H9 (cell line): Measurements from ENCODE around the gene SNAPC2. TPM values are rescaled to one million over a fixed set of nuclear protein-coding genes. Genes with fewer than 3 reads are reported as not detected.

Experiments
- DNase-seq: peaks from one replicate; pipeline ENCODE4 v3.0.0-alpha.2; 2017
- H2AFZ ChIP-seq: one replicate; pipeline ENCODE4 v1.6.1; 2013; ENCODE audit warnings: mild to moderate bottlenecking, low read length, control low read depth, moderate library complexity
- H2AK5ac ChIP-seq: 2 replicates; pipeline ENCODE4 v1.6.1; 2013; ENCODE audit warnings: low read length, control low read depth, mixed read lengths; ENCODE audit not compliant: insufficient read length
- H2BK120ac ChIP-seq: one replicate; pipeline ENCODE4 v1.6.1; 2013; ENCODE audit warnings: low read depth, mild to moderate bottlenecking, low read length, control low read depth, inconsistent platforms; ENCODE audit not compliant: poor library complexity, severe bottlenecking
- H2BK12ac ChIP-seq: 2 replicates; pipeline ENCODE4 v1.6.1; 2013; ENCODE audit warnings: low read length, control low read depth, mixed read lengths, low read depth; ENCODE audit not compliant: insufficient read length
- H2BK15ac ChIP-seq: 2 replicates; pipeline ENCODE4 v1.6.1; 2013; ENCODE audit warnings: low read depth, low read length, control low read depth
- H2BK20ac ChIP-seq: one replicate; pipeline ENCODE4 v1.6.1; 2013; ENCODE audit warnings: low read depth, mild to moderate bottlenecking, low read length, control low read depth, inconsistent platforms; ENCODE audit not compliant: poor library complexity, severe bottlenecking
- H2BK5ac ChIP-seq: 2 replicates; pipeline ENCODE4 v1.6.1; 2013; ENCODE audit warnings: low read length, control low read depth, mixed read lengths; ENCODE audit not compliant: insufficient read length
- H3K14ac ChIP-seq: 2 replicates; pipeline ENCODE4 v1.6.1; 2013; ENCODE audit warnings: low read length, control low read depth; ENCODE audit not compliant: insufficient read depth
- H3K18ac ChIP-seq: 2 replicates; pipeline ENCODE4 v1.6.1; 2013; ENCODE audit warnings: low read depth, mild to moderate bottlenecking, mixed read lengths, low read length, control low read depth; ENCODE audit not compliant: insufficient read length
- H3K23ac ChIP-seq: 2 replicates; pipeline ENCODE4 v1.6.1; 2013; ENCODE audit warnings: low read length, control low read depth, mixed read lengths, low read depth; ENCODE audit not compliant: insufficient read length
- H3K23me2 ChIP-seq: 2 replicates; pipeline ENCODE4 v1.6.1; 2013; ENCODE audit warnings: low read depth, mild to moderate bottlenecking, mixed read lengths, low read length, control low read depth; ENCODE audit not compliant: insufficient read length, poor library complexity, severe bottlenecking
- H3K27ac ChIP-seq: 2 replicates; pipeline ENCODE4 v1.5.1; 2013; ENCODE audit warnings: low read length, control low read depth, mixed read lengths, low read depth; ENCODE audit not compliant: insufficient read length
- H3K27me3 ChIP-seq: 2 replicates; pipeline ENCODE4 v1.6.1; 2013; ENCODE audit warnings: low read length, control low read depth, inconsistent platforms; ENCODE audit not compliant: insufficient read depth
- H3K4ac ChIP-seq: 2 replicates; pipeline ENCODE4 v1.6.1; 2013; ENCODE audit warnings: low read depth, mild to moderate bottlenecking, control low read depth, inconsistent platforms, low read length, moderate library complexity
- H3K4me1 ChIP-seq: 2 replicates; pipeline ENCODE4 v1.6.1; 2013; ENCODE audit warnings: low read length, control low read depth, inconsistent platforms; ENCODE audit not compliant: insufficient read depth
- H3K4me2 ChIP-seq: 2 replicates; pipeline ENCODE4 v1.6.1; 2013; ENCODE audit warnings: low read length, control low read depth, mixed read lengths; ENCODE audit not compliant: insufficient read length, insufficient read depth
- H3K56ac ChIP-seq: 2 replicates; pipeline ENCODE4 v1.6.1; 2013; ENCODE audit warnings: low read depth, mild to moderate bottlenecking, mixed read lengths, low read length, control low read depth; ENCODE audit not compliant: insufficient read length
- H3K79me1 ChIP-seq: 2 replicates; pipeline ENCODE4 v1.6.1; 2013; ENCODE audit warnings: low read depth, mild to moderate bottlenecking, moderate library complexity, low read length, control low read depth, inconsistent platforms; ENCODE audit not compliant: insufficient read depth, poor library complexity, severe bottlenecking
- H3K79me2 ChIP-seq: 2 replicates; pipeline ENCODE4 v1.6.1; 2013; ENCODE audit warnings: low read length, control low read depth, inconsistent platforms; ENCODE audit not compliant: insufficient read depth
- H3K9ac ChIP-seq: 2 replicates; pipeline ENCODE4 v1.6.1; 2013; ENCODE audit warnings: low read length, control low read depth, mixed read lengths; ENCODE audit not compliant: insufficient read length; ENCODE audit errors: extremely low read depth
- H3K9me3 ChIP-seq: one replicate; pipeline ENCODE4 v1.6.1; 2013; ENCODE audit warnings: low read depth, low read length, inconsistent platforms; ENCODE audit not compliant: control insufficient read depth
- H3T11ph ChIP-seq: one replicate; pipeline ENCODE4 v1.6.1; 2013; ENCODE audit warnings: mild to moderate bottlenecking, low read length, control low read depth, inconsistent platforms
- H4K20me1 ChIP-seq: one replicate; pipeline ENCODE4 v1.6.1; 2013; ENCODE audit not compliant: control insufficient read depth, insufficient read length, insufficient read depth
- H4K5ac ChIP-seq: 2 replicates; pipeline ENCODE4 v1.6.1; 2013; ENCODE audit warnings: low read depth, mild to moderate bottlenecking, mixed read lengths, low read length, control low read depth; ENCODE audit not compliant: insufficient read length
- H4K8ac ChIP-seq: replicated peaks from 2 replicates; pipeline ENCODE4 v1.6.1; 2013; ENCODE audit warnings: low read length, control low read depth, mixed read lengths, low read depth; ENCODE audit not compliant: insufficient read length
- H4K91ac ChIP-seq: 2 replicates; pipeline ENCODE4 v1.6.1; 2013; ENCODE audit warnings: low read depth, mild to moderate bottlenecking, moderate library complexity, mixed read lengths, low read length, control low read depth; ENCODE audit not compliant: insufficient read length
- H3K27ac Mint-ChIP-seq, 3 experiments: 2 replicates in 2 of 3; 3 replicates in 1 of 3; pipeline ENCODE4 v1.8.0; 2020 to 2021; ENCODE audit warnings: mixed read lengths in 3 of 3, mild to moderate bottlenecking in 1 of 3, moderate library complexity in 1 of 3
- H3K27me3 Mint-ChIP-seq: 2 replicates; pipeline ENCODE4 v1.8.0; 2021; ENCODE audit warnings: low read depth, mild to moderate bottlenecking, moderate library complexity, mixed read lengths
- H3K36me3 Mint-ChIP-seq, 3 experiments: 2 replicates in 2 of 3; 3 replicates in 1 of 3; pipeline ENCODE4 v1.8.0; 2020 to 2021; ENCODE audit warnings: low read depth in 3 of 3, mixed read lengths in 3 of 3; ENCODE audit not compliant: insufficient read depth in 1 of 3
- H3K4me1 Mint-ChIP-seq, 2 experiments: 2 replicates each; pipeline ENCODE4 v1.8.0; 2020; ENCODE audit warnings: mixed read lengths in 2 of 2
- H3K4me3 Mint-ChIP-seq, 2 experiments: 2 replicates in 1 of 2; 3 replicates in 1 of 2; pipeline ENCODE4 v1.8.0; 2020 to 2021; ENCODE audit warnings: mild to moderate bottlenecking in 2 of 2, mixed read lengths in 2 of 2, moderate library complexity in 1 of 2
- H3K9me3 Mint-ChIP-seq, 2 experiments: 2 replicates in 1 of 2; 3 replicates in 1 of 2; pipeline ENCODE4 v1.8.0; 2020; ENCODE audit warnings: mild to moderate bottlenecking in 2 of 2, mixed read lengths in 2 of 2, moderate library complexity in 1 of 2
- CTCF ChIP-seq: fragments of 200-600 bp; sonication (generic); conservative IDR thresholded peaks from 3 replicates; pipeline ENCODE4 v1.8.0; 2021; ENCODE audit warnings: antibody characterized with exemption, mild to moderate bottlenecking
- WGBS: extraction: QIAGEN DNeasy Blood & Tissue Kit; methylation state at CpG from one replicate; pipeline ENCODE4 v1.1.7; 2013; ENCODE audit warnings: missing lambda C conversion rate, low lambda C conversion rate, mixed read lengths; ENCODE audit not compliant: insufficient read length; ENCODE audit errors: extremely low coverage; 5-methylcytosine and 5-hydroxymethylcytosine counted together
- total RNA-seq: library from RNA; stranded (reverse); gene quantifications from 2 replicates; pipeline ENCODE4 v1.2.1, GENCODE V29; 2021

Gene SNAPC2
- total RNA-seq, 1 experiment from 2014 or later, result 17.8 TPM

GRCh38 chr19:7870571-7871436, 49.3 kb upstream of the SNAPC2 start:
- no peak overlapping the region for H4K8ac ChIP-seq
- H3K9me3 ChIP-seq, result no peaks in the 10 kb centered on the region
- peaks cover 17 to 38% of the 10 kb centered on the region in 2 experiments for H3K4me1 Mint-ChIP-seq
- no peak overlapping the region for H3K14ac ChIP-seq
- peaks cover 29% of the 10 kb centered on the region for H3K27me3 Mint-ChIP-seq
- no peak overlapping the region for H2AK5ac ChIP-seq
- no peak overlapping the region for H2BK20ac ChIP-seq
- no peak overlapping the region for H3T11ph ChIP-seq
- no peak overlapping the region for H2BK15ac ChIP-seq
- H3K4me1 ChIP-seq, result no peaks in the 10 kb centered on the region; the same call in 1 of the 2 replicates
- H3K27ac ChIP-seq, result no peak overlapping the region
- H3K36me3 Mint-ChIP-seq, result peaks cover 0 to 6% (median 5%) of the 10 kb centered on the region in 3 experiments; a peak in 4 of 7 replicates
- H2BK12ac ChIP-seq, result no peak overlapping the region
- peak overlapping the region; percentile 24 for H3K4me2 ChIP-seq
- H3K9me3 Mint-ChIP-seq, result no peaks in the 10 kb centered on the region
- peaks cover 1% of the 10 kb centered on the region; the same call in 1 of the 2 replicates for H3K27me3 ChIP-seq
- no peak overlapping the region for H3K23ac ChIP-seq
- H4K20me1 ChIP-seq, result peaks cover 4% of the 10 kb centered on the region
- no peak overlapping the region for H2BK120ac ChIP-seq
- no peaks in the 10 kb centered on the region for H3K79me2 ChIP-seq
- no peak overlapping the region for H3K18ac ChIP-seq
- H3K23me2 ChIP-seq, result peaks cover 22% of the 10 kb centered on the region
- peak overlapping the region; percentile 83 to 99 (median 98) for H3K27ac Mint-ChIP-seq
- H3K9ac ChIP-seq, result no peak overlapping the region
- WGBS, result no CpG with 5 or more reads among the region's 11 CpGs
- no peak for TF ChIP-seq CTCF
- peak; percentile 98 for DNase-seq
- peak overlapping the region in 1 of 2 experiments; percentile 75; a peak in 3 of 5 replicates for H3K4me3 Mint-ChIP-seq
- no peak overlapping the region for H3K4ac ChIP-seq
- H2AFZ ChIP-seq, result no peak overlapping the region
- H3K79me1 ChIP-seq, result no peaks in the 10 kb centered on the region
- no peak overlapping the region for H3K56ac ChIP-seq
- no peak overlapping the region for H4K5ac ChIP-seq
- H2BK5ac ChIP-seq, result no peak overlapping the region
- no peak overlapping the region for H4K91ac ChIP-seq
